Stimulated activated CD8-positive, alpha-beta memory T cell treated with anti-CD3 and anti-CD28 coated beads, Interleukin-12 subunit alpha, Interleukin-12 subunit beta, amount 100 ng/mL, for 24 hours (primary cell): ENCODE measurements around the gene CFL1.

Source experiments
- DNase-seq: peaks from one replicate; pipeline ENCODE4 v3.0.0-alpha.2; 2020; ENCODE audit errors: extremely low read depth

The CFL1 gene

DNA sequence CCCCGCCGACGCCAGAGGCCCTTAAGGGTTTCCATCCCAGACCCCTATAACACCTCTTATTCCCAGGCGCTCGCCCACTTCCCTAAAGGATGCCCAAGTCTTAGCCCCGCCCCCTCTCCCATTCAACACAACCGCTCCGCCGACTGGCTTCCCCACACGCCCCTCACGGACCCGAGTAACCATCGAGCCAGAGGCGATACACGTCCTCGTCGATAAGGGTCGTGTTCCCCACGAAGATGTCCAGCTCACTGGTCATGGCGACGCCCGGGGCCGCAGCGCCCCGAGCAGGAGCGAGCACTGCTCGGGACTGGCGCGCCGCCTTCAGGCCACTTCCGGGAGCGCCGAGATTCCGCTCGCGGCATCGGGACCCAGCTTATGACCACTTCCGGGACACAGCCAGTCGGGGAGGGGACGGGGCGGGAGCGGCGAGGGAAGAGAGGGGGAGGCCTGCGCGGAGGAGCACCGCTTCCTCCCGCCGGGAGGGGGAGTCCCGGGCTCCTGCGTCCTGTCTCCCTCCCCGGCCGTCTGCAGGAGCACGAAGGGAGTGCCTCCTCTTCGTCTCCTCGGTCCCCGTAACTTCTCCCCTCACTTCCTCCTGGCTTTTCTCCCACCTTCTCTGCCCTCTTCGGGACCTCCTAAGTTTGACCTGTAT is 30.3 kb upstream of the CFL1 start, which contains the start of gene FIBP:
Gene FIBP, minus strand, starts transcription at position 309 of the 652 bp plus-strand sequence. Its CDS starts 53 bp downstream, at position 256.
- DNase-seq = peak; percentile 91

DNA sequence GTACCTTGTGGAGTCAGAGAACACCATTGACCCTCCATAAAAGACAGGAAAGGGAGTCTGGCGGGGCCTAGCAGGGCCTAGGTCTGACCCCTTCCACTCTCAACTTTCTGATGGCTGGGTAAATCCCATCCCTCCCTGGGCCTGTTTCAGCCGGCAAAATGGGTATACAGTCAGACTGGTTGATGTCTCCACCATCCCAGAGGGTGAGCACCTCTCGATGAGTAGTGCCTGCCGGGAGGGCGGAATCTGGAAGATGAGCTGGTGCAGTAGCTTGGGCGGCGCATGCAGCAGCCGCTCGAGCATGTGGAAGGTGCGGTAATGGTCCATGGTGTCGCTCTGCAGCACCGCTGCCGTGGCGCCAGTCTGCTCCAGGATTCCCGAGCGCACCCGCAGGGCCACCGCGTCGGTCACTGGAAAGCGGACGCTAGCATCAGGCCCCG is 29.8 kb upstream of the CFL1 start:
- no peak for DNase-seq

DNA sequence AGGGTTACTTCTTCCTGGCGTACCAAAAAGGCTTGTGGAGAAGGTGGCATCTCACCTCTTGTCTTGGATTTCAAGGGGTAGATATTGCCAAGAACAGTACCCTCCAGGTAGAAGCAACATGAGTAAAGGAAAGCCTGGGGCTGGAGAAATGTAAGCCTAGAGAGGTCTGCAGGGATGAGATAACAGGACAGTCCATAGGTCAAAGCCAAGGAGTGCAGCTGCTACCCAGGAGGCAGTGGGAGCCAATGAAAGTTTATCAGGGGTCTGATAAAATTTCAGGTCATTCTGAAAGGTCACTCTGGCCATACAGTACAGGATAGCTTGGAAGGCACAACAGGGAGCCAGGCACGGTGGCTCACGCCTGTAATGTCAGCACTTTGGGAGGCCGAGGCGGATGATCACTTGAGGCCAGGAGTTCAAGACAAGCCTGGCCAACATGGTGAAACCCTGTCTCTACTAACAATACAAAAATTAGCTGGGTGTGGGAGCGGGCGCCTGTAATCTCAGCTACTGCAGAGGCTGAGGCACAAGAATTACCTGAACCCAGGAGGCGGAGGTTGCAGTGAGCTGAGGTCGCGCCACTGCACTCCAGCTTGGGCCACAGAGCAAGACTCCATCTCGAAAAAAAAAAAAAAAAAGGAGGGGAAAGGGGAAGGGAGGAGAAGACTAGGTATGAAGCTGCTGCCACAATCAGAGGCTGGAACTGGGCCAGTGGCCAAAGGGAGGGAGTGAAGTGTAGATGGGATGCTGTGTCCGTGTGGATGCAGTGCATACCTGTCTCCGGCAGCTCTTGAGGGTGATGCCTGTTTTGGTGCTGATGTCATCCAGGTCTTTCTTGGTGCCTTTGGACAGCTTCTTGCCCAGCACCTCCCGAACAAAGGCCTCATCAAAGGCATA is 29.1 kb upstream of the CFL1 start:
- DNase-seq = no peak

DNA sequence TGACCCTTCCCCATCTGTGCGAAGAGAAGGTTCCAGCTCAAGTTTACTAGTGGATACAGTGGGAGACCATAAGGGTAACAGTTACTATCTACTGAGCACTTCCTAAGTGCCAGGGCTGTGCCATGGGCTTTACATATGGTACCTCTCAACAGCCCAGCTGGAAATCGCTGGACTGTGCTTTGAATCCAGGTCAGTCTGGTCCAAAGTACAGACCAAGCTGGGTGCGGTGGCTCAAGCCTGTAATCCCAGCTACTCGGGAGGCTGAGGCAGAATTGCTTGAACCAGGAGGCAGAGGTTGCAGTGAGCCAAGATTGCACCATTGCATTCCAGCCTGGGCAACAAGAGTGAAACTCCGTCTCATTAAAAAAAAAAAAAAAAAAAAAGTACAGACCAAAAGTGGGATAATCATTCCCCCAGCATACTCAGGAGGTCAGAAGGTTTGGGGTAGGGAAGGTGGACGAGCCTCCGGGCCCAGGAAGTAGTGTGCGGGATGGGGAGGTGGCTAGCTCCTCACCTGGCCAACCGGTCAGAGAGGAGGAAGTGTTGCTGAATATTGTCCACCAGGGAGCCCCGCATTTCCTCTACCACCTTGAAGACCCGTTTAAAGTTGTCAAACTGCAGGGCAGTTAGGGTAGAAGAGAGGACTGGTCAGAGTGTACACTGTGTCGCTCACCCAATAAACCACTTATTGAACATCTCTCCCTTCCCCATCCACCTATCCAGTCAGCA is 28.0 kb upstream of the CFL1 start:
- no peak for DNase-seq

DNA sequence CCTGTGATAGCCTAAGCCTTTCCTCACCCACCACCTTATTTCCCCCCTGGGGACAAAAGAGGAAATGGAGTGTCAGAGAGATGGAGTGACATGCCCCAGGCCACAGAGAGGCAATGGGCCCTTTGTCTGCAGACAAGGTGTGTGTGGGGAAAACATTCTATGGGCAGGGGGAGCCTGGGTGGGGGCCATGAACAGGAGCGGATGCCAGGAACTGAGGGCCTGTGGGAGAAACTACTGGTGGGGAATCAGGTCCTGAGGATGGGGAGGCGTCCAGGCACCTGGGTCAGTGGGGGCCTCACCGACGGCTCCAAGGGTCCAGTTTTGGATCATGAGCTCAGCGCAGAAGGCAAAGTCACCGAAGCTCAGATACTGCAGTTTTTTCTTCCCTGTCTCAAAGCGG is 27.3 kb upstream of the CFL1 start:
- DNase-seq = no peak

DNA sequence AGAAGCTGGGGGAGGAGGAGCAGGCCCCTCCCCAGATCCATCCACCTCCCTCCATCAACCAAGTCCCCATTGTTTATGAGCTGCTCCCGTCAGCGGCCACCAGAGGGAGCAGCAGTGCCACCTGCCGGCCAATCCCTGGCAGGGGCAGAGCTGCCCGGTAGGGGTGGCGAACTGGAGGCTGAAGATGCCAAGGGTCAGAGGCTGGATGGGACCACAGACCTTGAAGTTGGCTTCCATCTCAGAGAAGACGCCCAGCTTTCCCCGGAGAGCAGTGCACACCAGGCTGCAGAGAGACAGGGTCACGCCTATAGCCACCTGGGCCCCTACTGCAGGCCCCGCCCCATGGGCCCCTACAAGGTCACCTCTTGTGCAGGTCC is 26.7 kb upstream of the CFL1 start:
- no peak for DNase-seq

DNA sequence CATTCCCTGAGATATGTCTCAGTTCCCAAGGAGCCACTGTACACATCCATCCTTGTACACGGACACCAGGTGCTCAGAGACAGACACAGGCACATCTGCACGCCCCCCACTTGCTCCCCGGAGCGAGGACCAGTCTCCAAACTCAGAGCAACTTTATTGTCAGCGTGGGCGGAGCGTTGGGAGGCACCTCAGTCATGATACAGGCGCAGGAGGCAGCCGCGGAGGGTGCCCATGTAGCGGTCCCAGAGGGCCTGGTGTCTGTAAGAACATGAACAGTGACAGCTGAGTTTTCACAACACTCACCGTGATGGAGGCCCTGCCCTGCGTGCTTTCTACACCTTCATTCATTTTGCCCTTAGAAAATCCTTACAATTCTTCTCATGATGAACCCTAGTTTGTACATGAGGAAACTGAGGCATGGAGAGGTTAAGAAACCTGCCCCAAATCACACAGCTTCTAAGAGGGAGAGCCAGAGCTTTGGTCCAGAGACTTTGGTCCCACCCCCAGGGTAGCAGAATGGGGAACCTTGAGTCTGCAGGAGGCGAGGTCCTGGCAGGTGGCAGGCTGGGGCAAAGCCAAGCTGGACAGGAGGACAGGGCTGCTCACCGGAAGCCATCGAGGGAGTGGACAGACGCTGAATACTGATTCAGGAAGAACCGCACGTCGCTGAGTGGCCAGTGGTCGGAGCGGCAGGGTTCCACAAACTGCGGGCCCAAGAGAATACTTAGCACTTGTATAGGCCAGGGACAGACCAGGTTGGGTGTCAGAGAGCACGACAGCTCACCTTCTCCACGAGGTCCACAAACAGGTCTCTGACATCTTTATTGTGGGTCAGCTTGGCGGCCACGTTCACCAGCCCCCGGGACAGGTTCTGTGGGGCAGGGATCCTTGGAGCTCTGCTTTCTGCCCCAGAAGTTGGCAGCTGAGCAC is 26.1 kb upstream of the CFL1 start:
- no peak for DNase-seq

DNA sequence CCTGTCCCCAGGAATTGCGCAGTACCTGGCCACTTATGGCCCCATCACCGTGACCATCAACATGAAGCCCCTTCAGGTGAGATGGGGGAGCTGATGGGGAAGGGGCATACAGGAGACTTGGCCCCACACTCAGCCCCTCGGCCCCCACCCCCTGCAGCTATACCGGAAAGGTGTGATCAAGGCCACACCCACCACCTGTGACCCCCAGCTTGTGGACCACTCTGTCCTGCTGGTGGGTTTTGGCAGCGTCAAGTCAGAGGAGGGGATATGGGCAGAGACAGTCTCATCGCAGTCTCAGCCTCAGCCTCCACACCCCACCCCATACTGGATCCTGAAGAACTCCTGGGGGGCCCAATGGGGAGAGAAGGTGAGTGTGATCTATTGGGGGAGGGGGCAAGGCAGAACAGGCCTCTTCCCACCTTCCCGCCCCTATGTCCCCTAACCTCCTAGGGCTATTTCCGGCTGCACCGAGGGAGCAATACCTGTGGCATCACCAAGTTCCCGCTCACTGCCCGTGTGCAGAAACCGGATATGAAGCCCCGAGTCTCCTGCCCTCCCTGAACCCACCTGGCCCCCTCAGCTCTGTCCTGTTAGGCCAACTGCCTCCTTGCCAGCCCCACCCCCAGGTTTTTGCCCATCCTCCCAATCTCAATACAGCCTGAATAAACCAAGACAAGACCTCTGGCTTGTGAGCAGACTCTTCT is 25.2 kb upstream of the CFL1 start:
- DNase-seq = no peak

DNA sequence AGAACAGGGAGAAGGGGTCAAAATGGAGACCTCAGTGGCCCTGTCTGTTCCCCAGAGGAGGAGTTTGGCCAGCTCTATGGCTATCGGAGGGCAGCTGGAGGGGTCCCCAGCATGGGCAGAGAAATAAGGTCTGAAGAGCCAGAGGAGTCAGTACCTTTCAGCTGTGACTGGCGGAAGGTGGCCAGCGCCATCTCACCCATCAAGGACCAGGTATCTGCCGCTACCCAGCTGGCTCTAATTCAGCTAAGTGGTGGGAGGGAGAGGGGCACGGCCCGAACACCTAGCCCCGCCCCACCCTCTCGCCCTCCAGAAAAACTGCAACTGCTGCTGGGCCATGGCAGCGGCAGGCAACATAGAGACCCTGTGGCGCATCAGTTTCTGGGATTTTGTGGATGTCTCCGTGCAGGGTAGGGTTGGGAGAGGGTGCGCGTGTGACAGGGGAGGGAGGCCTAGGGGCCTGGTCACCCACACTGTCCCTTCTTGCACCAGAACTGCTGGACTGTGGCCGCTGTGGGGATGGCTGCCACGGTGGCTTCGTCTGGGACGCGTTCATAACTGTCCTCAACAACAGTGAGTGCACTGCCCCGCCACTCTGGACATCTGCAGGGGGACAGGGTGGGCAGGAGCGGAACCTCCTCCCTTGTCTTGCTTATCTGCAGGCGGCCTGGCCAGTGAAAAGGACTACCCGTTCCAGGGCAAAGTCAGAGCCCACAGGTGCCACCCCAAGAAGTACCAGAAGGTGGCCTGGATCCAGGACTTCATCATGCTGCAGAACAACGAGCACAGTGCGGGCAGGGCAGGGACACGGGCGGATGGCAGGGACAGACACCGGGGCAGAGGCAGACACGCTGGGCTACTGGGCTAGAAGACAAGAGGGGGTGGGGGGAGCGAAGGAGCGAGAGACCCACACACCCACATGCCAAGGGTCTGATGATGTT is 24.4 kb upstream of the CFL1 start:
- DNase-seq = no peak

DNA sequence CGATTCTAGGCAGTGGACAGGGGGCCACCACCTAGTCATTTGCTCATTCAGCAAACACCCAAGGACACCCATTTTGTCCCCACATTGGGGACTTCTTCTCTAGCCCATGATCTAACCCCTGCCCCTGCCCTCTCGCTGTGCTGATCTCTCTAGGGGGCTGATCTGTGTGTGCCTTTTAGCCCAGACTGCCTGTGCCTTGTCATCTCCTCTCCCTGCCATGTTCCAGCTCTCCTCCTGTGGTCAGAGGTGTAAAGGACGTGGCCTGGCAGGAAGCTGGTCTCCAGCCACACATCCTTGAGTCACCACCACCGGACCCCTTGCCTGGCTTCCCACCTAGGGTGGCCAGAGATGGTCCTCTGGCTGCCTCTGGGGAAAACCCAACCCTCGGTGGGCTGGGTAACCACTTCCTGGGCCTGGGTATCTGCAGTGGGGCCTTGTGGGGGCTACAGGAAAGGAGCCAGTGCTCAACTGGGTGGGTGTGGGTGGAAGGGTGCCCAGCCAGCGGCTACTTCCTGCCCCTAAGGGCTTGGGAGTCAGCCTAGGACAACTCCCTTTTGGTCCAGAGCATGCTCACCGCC is 23.0 kb upstream of the CFL1 start:
- DNase-seq = no peak

DNA sequence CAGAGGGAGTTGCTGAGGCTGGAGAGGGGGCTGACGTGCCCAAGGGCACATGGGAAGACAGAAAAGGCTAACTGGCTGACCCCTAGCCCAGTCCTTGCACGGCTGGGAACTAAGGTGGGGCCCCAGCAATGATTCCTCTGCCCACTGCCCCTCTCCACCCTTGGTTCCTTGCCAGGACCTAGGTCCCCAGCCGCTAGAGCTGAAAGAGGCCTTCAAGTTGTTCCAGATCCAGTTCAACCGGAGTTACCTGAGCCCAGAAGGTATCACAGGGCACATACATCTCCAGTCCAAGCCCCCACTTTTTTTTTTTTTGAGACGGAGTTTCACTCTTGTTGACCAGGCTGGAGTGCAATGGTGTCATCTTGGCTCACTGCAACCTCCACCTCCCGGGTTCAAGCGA is 22.0 kb upstream of the CFL1 start:
- no peak for DNase-seq

DNA sequence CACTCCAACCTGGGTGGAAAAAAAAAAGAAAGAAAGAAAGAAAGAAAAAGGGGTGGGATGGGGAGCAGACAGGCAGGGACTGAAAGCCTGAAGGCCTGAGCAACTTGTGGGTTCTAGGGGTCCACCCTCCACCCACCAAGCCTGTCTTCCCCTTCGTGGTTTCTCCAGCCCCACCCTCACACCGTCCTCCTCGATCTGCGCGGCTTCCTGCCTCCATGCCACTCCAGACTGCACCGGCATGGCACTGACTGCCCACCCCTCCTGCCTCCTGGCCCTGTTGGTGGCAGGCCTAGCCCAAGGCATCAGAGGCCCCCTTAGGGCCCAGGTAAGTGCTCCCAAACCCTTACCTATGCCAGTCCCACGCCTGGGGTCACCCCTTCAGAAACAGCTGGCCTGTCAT is 21.6 kb upstream of the CFL1 start, which contains the start of gene CTSW:
Gene CTSW, plus strand, starts transcription at position 221 of the 400 bp plus-strand sequence. Its CDS starts 18 bp downstream, at position 239.
- DNase-seq = no peak

DNA sequence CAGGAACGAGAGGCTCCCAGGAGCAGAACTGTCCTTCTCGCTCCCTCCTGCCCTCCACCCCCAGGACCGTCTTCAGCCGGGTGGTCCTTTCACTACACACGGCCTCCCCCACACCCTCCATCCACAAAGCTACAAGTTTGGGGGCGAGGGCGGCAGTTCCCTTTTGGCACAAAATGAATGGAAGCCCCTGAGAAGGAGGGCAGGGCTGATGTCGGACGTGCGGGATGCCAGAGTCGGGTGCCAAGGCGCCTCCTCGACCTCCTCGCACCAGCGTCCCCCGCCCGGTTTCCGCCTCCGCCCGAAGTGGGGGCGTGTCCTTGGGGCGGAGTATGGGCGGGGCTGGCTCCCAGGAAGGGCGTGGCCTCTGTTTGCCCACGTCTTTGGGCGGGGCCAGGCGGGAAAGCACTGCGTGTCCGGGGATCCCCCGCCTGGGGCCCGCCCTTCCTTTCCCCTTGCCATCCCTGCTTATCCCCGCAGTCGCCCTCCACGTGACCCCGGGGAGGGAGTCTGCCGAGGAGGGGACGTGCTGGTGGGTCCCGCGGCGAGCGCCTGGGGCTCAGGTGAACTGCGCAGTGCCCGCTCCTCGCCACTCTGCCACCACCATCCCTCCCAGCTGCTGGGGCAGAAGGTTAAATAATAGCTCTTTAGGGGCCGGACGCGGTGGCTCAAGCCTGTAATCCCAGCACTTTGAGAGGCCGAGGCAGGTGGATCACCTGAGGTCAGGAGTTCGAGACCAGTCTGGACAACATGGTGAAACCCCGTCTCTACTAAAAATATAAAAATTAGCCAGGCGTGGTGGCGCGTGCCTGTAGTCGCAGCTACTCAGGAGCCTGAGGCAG is 15.6 kb upstream of the CFL1 start:
- DNase-seq = peak; percentile 83

DNA sequence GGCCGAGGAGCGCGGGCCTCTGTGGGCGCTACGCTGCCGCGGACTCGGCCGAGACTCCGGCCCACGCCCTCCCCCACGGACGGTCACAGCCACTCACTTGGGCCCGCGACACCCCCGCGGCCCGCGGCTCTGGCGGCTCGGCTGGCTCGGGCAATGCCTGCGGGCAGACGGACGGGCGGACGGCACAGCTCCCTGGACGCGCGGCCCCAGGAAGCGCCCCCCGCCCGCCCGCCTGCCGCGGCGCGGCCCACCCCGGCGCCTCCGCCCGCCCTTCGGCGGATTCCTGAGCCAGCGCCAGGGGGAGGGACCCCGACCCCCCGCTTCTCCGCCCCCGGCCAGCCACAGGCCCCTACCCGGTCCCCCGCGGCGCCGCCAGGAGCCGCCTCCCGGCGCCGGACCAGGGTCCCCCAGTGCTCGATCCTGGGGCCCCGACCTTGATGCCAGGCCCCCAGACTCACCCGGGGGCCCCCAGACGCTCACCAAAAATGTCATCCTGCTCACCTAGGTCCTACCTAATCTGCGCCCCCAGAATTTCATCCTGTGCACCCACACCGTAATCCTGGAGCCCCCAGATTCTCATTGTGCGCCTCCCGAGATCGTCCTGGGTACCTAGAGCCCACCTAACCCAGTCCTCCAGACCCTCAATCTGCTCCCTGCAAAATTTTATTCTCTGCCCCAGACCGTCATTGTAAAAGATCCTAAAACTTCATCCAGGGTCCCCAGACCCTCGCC is 14.8 kb upstream of the CFL1 start, which contains the start of gene EFEMP2:
Gene EFEMP2, minus strand, starts transcription at position 215 of the 732 bp plus-strand sequence. CDS start 446 bp downstream, outside the sequence.
- no peak for DNase-seq

DNA sequence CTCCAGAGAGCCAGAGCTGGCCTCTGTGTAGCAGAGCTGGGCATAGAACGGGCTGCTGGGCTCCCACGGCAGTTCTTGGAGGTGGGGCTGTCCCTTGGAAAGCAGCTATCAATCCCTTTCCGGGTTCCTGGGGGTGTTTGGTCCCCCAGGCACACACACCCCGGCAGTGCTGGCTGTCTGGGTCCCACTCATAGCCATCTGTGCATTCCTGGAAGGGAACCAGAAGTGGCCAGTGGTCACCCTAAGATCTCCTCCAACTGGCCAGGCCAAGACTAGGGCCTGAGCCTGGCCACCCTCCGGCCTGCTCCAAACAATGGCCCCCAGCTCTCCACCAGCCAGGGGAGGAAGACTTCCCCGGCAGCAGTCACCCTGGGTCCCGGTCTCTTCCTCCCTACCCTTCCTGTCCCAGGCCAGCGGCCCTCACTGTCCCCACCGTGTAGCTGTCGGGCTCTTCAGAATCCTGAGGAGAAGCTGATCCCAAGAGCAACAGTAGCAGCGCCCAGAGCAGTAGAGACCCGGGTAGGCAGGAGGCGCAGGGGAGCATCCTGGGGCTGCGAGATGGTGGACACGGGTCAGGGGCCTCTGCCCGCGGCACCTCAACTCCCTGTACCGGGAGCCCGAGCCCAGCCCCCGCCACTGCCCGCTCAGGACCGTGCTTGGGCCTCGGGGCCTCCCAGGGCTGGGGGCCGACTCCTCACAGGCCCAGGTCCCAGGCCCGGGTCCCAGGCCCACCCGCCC is 14.0 kb upstream of the CFL1 start:
- no peak for DNase-seq
